GOT3 (cell line): ENCODE measurements around the gene ZMAT1.
"Not testable (repeated sequence)": the region's sequence is repeated elsewhere in the genome, so short reads cannot be mapped to it uniquely, and the experiment has no call there.

ENCODE experiments used
- DNase-seq: peaks from one replicate; lab custom pipeline; 2025; ENCODE audit warnings: mixed read lengths; lab: John Stamatoyannopoulos, UW

ZMAT1 gene

DNA sequence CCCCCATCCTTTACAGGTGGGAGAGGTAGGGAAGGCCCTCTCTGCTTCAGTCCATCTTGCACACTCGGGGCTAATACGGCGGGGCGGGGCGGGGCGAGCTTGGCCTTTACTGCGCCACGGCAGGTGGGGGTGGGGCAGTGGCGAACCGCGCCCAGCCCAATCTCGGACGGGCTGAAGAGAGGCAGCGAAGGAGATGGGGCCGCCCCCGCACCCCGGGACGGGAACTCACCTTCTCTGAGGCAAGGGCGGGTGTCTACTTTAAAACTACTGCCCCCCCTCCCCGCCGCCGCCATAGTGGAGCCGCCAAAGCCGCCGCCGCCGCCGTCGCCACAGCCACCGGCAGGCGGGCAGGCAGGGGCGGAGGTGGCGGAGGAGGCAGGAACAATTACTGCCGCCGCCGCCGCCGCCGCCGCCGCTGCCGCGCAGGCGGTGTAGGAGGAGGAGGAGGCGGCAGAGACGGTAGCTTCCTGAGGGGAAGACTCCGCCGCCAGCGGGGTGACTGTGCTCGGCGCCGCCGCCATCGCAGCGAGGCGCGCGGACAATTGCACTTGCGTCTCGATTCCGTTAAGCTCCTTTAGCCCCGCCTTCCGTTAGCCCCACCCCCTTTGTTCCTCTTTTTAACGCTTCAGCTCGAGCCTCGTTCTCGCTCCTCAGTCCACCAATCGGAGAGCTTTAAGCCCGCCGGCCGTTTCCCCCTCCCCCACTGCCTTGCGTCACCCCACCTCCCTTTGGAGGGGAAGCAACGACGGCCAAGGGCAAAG is at the start of gene ZMAT1:
Gene ZMAT1, minus strand, starts transcription at position 540 of the 761 bp plus-strand sequence. Its CDS starts 19 bp downstream, at position 521.
- peak; percentile 1 for DNase-seq

- no peak for DNase-seq
Measured at GRCh38 chrX:101977106-101977505, 45.3 kb upstream of the ZMAT1 start.

- DNase-seq, result no peak
Measured at GRCh38 chrX:101973066-101973465, 41.2 kb upstream of the ZMAT1 start.

GRCh38 chrX:101964923-101965539 is 33.2 kb upstream of the ZMAT1 start:
- DNase-seq, result not testable (repeated sequence)

GRCh38 chrX:101958139-101958538 is 26.3 kb upstream of the ZMAT1 start:
- no peak for DNase-seq

GRCh38 chrX:101957174-101957573 is 25.3 kb upstream of the ZMAT1 start:
- DNase-seq, result no peak

DNA sequence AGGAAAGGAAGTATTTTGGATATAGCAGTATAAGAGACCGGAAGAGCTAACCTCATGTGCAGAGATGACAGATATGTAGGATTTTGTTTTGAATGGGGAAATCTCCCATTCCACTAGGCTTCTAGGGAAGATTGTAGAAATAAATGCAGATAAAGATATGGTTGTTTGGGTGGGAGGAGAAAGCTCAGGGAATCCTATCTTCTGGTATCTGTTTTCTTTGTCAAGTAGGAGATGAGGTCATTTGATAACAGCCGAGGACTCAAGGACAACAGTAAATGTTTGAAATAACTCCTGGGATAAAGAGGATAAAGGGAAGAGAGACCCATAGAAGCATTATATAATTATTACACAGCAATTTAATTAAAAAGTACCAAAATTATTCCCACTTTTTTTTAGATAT is 24.7 kb upstream of the ZMAT1 start:
- no peak for DNase-seq

- DNase-seq, result no peak
Measured at GRCh38 chrX:101950581-101950980, 18.8 kb upstream of the ZMAT1 start.

GRCh38 chrX:101932249-101932570 is 383 bp upstream of the ZMAT1 start:
- no peak for DNase-seq

DNA sequence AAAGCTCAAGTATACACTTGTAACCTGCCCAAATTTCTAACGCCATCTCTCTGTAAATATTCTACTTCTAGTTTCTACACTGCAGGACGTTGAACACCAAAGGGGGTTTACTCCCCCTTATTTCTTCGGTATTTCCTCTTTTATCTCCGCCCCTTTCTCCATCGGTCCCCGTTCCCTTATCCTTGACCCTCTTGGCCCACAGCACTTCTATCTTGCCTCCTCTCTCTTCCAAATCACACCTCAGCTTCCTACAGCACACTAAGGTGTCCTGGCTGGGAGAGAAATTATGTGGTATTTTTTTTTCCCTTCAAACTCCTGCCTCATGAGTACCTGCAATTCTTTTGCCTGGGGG is 715 bp downstream of the ZMAT1 start:
- DNase-seq, result no peak

DNA sequence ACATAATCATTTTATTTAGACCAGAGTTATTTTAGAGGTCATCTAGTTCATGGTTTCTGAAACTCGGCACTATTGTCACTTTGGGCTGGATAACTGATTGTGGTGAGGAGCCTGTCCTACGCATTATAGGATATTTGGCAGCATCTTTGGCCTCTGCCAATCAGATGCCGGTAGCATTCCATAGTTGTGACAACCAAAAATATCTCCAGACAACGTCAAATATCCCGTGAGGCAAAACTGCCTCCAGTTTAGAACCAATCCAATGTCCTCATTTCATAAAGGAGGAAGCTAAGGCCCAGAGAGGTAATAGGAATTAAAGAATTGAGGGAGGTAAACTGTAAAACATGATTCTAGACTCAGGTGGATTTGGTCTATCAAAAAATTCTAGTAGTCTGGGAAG is 6.1 kb downstream of the ZMAT1 start:
- DNase-seq, result no peak

DNA sequence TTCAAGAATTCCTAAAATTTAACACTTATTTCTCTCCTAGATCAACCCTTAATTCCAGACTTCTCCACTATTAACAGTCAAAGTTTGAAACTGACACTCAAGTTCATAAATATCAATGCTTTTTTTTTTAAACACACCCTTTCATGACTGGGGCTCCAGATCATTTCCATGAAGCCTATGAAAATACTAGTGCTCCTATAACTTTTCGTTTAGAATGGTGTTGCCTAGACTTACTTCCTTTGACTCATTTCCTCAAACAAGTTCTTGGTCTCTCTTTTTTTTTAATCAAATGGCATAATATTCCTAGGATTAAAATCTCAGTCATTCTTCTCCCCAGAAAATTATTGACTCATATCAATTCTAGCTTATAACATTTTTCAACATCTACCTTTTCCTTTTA is 13.1 kb downstream of the ZMAT1 start:
- no peak for DNase-seq

DNA sequence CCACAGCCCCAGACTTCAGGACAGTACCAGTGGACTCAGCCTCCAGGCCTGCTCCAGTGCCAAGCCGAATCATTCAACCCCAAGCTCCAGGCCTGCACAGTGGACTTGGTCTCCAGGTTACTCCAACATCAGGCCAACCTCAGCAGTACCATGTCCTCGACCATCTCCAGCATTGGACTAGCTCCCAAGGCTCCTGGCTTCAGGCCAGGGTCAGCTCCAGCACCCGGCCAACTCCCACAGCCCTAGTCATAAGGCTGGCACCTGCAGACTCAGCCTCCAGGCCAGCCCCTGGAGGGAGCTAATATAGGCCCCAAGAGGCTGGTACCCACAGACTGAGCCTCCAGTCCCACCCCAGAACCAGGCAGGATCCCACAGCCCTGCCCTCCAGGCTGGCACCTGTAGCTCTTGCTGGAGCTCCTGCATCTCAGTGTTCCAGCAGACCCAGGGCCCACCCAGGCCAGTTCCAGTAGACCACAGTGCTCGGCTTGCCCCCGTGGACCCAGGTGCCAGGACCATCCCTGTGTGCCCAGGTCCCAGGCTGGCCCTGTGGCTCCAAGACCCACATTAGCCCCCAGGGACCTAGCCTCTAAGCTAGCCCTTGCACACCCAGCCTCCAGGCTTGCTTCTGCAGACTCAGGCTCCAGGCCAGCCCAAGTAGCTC is 25.6 kb downstream of the ZMAT1 start:
- DNase-seq, result no peak

DNA sequence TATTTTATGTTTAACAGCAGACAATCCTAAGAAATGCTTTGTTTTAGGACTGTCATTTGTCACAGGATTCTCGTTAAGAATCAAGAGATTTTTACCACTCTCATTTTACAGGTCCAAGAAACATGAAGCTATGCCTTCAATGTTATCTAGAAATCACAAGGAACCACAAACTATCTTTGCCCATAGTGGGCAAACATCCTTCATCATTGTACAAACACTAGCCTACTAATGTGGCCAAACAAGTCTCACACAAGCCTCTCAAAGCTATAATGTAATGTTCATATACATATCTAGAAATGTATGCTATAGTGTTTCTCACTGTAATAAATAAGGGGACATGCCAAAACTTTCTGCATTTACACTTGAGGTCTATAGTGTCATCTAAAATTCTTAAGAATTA is 26.8 kb downstream of the ZMAT1 start:
- DNase-seq, result no peak
